Measurements from ENCODE around the gene FRMD6.

The FRMD6 gene

GRCh38 chr14:51644217-51644933, 7.3 kb upstream of the FRMD6 start:
- H3K27ac Mint-ChIP-seq: no peak overlapping the region
- H3K9me3 Mint-ChIP-seq: no peaks in the 10 kb centered on the region
- no peaks in the 10 kb centered on the region for H3K36me3 Mint-ChIP-seq (ENCODE audit: low read depth)
- H3K4me3 Mint-ChIP-seq: no peak overlapping the region
- H3K4me1 Mint-ChIP-seq (ENCODE audit: low read depth): no peaks in the 10 kb centered on the region
- no peaks in the 10 kb centered on the region for H3K27me3 Mint-ChIP-seq
- no peak for DNase-seq

- H3K27ac Mint-ChIP-seq: no peak overlapping the region
- H3K4me1 Mint-ChIP-seq (ENCODE audit: low read depth): peaks cover 18% of the 10 kb centered on the region
- DNase-seq: no peak
- H3K36me3 Mint-ChIP-seq (ENCODE audit: low read depth): no peaks in the 10 kb centered on the region
- H3K27me3 Mint-ChIP-seq: peaks cover 8% of the 10 kb centered on the region
- no peaks in the 10 kb centered on the region for H3K9me3 Mint-ChIP-seq
- H3K4me3 Mint-ChIP-seq: no peak overlapping the region
These were observed 3.4 kb upstream of the FRMD6 start for GRCh38 chr14:51648296-51648695.

DNA sequence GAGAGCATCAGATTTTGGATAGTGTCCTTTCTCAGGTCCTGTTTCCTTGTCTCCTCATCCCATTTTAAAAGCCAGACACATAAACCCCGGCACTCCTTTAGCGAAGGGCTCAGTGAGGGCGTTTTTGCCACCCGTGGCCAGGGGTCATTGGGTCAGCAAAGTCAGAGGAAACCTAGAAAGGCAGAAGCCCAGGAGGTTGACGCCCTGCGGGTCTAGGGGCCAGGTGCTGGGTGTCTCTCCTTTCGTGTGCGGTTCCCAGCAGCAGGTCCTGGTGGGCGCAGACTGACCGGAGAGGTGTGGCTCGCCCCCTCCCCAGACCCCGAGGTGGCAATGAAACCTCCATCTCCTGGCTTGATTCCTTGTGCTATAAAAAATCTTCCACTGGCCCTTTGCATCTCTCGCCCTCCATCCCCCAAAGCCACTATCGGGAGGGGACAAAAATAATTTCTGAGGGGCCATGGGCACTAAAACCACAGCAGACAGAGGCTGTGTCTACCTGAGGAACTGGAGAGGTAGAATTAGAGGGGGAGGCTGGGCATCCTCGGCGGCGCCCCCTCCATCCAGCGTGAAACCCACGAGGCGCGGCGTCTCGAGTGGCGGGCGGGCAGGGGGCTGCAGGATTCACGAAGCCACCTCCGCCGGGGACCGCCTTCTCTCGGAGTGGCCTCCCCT, 858 bp upstream of the FRMD6 start:
- peak; percentile 33 for DNase-seq
- peaks cover 23% of the 10 kb centered on the region for H3K27me3 Mint-ChIP-seq
- H3K4me1 Mint-ChIP-seq (ENCODE audit: low read depth): peaks cover 26% of the 10 kb centered on the region
- H3K36me3 Mint-ChIP-seq (ENCODE audit: low read depth): no peaks in the 10 kb centered on the region
- no peaks in the 10 kb centered on the region for H3K9me3 Mint-ChIP-seq
- H3K27ac Mint-ChIP-seq: peak overlapping the region; percentile 59
- peak overlapping the region; percentile 80 for H3K4me3 Mint-ChIP-seq

- Mint-ChIP-seq H3K4me3 (peak overlapping the region; percentile 82), H3K27ac (peak overlapping the region; percentile 57), H3K27me3 (peaks cover 37% of the 10 kb centered on the region), H3K9me3 (no peaks in the 10 kb centered on the region), H3K36me3 (ENCODE audit: low read depth) (no peaks in the 10 kb centered on the region), H3K4me1 (ENCODE audit: low read depth) (peaks cover 26% of the 10 kb centered on the region)
- DNase-seq: no peak
These were observed 713 bp downstream of the FRMD6 start for GRCh38 chr14:51652168-51653078.

- Mint-ChIP-seq H3K4me3 (peak overlapping the region; percentile 82), H3K9me3 (no peaks in the 10 kb centered on the region), H3K36me3 (ENCODE audit: low read depth) (no peaks in the 10 kb centered on the region), H3K27me3 (peaks cover 45% of the 10 kb centered on the region), H3K4me1 (ENCODE audit: low read depth) (peaks cover 26% of the 10 kb centered on the region), H3K27ac (peak overlapping the region; percentile 72)
- DNase-seq: no peak
These were observed 1.5 kb downstream of the FRMD6 start for GRCh38 chr14:51653079-51653774.

- no peak for DNase-seq
- H3K4me3 Mint-ChIP-seq: no peak overlapping the region
- peaks cover 51% of the 10 kb centered on the region for H3K27me3 Mint-ChIP-seq
- no peak overlapping the region for H3K27ac Mint-ChIP-seq
- H3K9me3 Mint-ChIP-seq: no peaks in the 10 kb centered on the region
- peaks cover 27% of the 10 kb centered on the region for H3K4me1 Mint-ChIP-seq (ENCODE audit: low read depth)
- H3K36me3 Mint-ChIP-seq (ENCODE audit: low read depth): no peaks in the 10 kb centered on the region
These were observed 2.2 kb downstream of the FRMD6 start for GRCh38 chr14:51653775-51654532.

GRCh38 chr14:51654533-51654845, 2.8 kb downstream of the FRMD6 start:
- no peaks in the 10 kb centered on the region for H3K36me3 Mint-ChIP-seq (ENCODE audit: low read depth)
- H3K27me3 Mint-ChIP-seq: peaks cover 55% of the 10 kb centered on the region
- DNase-seq: no peak
- H3K4me3 Mint-ChIP-seq: no peak overlapping the region
- no peak overlapping the region for H3K27ac Mint-ChIP-seq
- peaks cover 27% of the 10 kb centered on the region for H3K4me1 Mint-ChIP-seq (ENCODE audit: low read depth)
- no peaks in the 10 kb centered on the region for H3K9me3 Mint-ChIP-seq

DNA sequence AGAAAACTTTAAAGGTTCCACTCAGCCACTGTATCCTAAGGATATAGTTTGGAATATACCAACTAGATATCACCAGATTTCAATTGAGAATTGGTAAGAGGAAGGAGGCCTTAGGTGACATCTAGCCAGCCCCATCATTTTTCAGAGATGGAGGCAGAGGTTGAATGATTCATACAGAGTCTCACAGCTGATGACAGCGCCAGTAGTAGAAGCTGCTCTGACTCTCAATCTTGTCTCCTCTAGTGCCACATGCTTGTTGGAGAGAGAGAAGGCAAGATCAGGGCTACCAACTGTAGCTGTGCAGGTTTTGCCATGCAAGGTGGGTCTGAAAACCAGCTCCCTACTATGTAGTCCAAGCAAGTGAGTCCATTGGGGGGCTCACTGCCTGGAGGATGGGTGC, 6.1 kb downstream of the FRMD6 start:
- Mint-ChIP-seq H3K27me3 (peaks cover 58% of the 10 kb centered on the region), H3K4me1 (ENCODE audit: low read depth) (peaks cover 15% of the 10 kb centered on the region)
- DNase-seq: no peak

DNA sequence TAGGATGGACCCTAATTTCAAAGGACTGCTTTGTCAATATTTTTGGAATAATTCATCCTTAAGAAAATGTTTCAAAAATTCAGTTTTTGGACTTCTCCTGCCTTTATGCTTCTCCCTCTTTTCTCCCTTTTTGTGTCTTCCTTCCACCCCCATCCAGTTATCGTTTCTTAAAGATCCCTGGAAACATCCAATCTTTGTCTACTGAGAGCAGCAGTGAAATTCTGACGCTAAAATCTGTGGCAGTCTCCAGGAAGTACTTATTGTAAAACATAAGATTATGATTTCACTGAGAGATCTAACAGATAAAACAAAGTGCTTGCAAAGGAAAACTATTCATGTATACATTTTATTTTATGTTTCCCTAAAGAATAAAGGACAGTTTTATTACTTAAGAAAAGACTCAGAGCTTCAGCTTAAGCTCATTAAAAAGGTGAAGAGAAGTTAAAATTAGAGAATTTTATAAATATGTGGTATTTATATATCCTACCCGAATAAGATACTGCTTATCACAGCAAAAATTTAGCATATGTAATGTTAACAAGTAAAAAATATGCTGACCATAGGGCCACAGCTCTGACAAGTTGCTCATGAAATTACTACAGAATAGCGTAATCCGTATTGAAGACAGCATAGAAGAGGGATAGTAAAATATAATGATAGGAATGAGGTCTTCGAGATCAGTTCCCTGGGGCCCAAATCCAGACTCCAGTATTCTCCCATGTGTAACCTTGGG, 6.9 kb downstream of the FRMD6 start:
- Mint-ChIP-seq H3K9me3 (no peaks in the 10 kb centered on the region), H3K27me3 (peaks cover 51% of the 10 kb centered on the region), H3K36me3 (ENCODE audit: low read depth) (no peaks in the 10 kb centered on the region), H3K4me3 (no peak overlapping the region), H3K4me1 (ENCODE audit: low read depth) (peaks cover 6% of the 10 kb centered on the region), H3K27ac (no peak overlapping the region)
- DNase-seq: no peak

More for the DNA sequence above, 6.1 kb downstream of the FRMD6 start:
- Mint-ChIP-seq H3K4me3 (no peak overlapping the region), H3K9me3 (no peaks in the 10 kb centered on the region), H3K36me3 (ENCODE audit: low read depth) (no peaks in the 10 kb centered on the region), H3K27ac (no peak overlapping the region)

- Mint-ChIP-seq H3K36me3 (ENCODE audit: low read depth) (no peaks in the 10 kb centered on the region), H3K27ac (no peak overlapping the region), H3K9me3 (no peaks in the 10 kb centered on the region), H3K27me3 (peaks cover 39% of the 10 kb centered on the region), H3K4me3 (no peak overlapping the region), H3K4me1 (ENCODE audit: low read depth) (peaks cover 1% of the 10 kb centered on the region)
- no peak for DNase-seq
These were observed 9.0 kb downstream of the FRMD6 start for GRCh38 chr14:51660741-51661140.

GRCh38 chr14:51661504-51661903, 9.8 kb downstream of the FRMD6 start:
- Mint-ChIP-seq H3K9me3 (no peaks in the 10 kb centered on the region), H3K27me3 (peaks cover 33% of the 10 kb centered on the region)

GRCh38 chr14:51663783-51664326, 12.1 kb downstream of the FRMD6 start:
- Mint-ChIP-seq H3K4me3 (no peak overlapping the region), H3K27me3 (peaks cover 11% of the 10 kb centered on the region), H3K27ac (no peak overlapping the region), H3K9me3 (no peaks in the 10 kb centered on the region), H3K4me1 (ENCODE audit: low read depth) (no peaks in the 10 kb centered on the region), H3K36me3 (ENCODE audit: low read depth) (no peaks in the 10 kb centered on the region)
- DNase-seq: no peak

More at GRCh38 chr14:51661504-51661903, 9.8 kb downstream of the FRMD6 start:
- H3K4me3 Mint-ChIP-seq: no peak overlapping the region
- H3K27ac Mint-ChIP-seq: no peak overlapping the region
- no peak for DNase-seq
- H3K36me3 Mint-ChIP-seq (ENCODE audit: low read depth): no peaks in the 10 kb centered on the region
- peaks cover 1% of the 10 kb centered on the region for H3K4me1 Mint-ChIP-seq (ENCODE audit: low read depth)

DNA sequence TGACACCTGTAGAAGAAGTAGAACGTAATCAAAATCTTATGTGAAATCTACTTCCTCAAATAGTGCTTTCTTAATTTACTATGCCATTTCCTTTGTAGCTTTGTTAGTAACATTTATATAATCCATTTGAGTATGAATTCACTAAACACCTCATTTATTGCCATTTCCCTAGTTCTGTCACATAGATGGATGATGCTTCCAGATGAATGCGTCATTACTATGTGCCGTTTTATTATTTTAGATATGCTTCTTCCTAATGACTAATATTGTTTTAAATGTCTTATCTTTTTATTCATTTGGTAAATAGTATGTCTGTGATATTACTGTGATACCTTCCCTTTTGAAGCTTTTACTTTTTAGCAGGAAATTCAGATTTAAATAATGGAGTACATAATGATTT, 14.4 kb downstream of the FRMD6 start:
- no peak overlapping the region for H3K4me3 Mint-ChIP-seq
- no peaks in the 10 kb centered on the region for H3K27me3 Mint-ChIP-seq
- peaks cover 2% of the 10 kb centered on the region for H3K9me3 Mint-ChIP-seq
- no peak overlapping the region for H3K27ac Mint-ChIP-seq
- no peaks in the 10 kb centered on the region for H3K4me1 Mint-ChIP-seq (ENCODE audit: low read depth)
- no peaks in the 10 kb centered on the region for H3K36me3 Mint-ChIP-seq (ENCODE audit: low read depth)
- no peak for DNase-seq

All from activated T-cell treated with anti-CD3 and anti-CD28 coated beads, Interleukin-2, amount 50 U/mL, for 24 hours (primary cell).